A204.1 (cell line): Measurements from ENCODE around the gene TPRA1.
"Not testable (repeated sequence)": the region's sequence is repeated elsewhere in the genome, so short reads cannot be mapped to it uniquely, and the experiment has no call there.

Experiments used
- FAIRE-seq: peaks from 2 replicates; lab custom pipeline; 2012; peaks lifted over from hg19 to GRCh38; lab: Jason Lieb, UNC

The TPRA1 gene

DNA sequence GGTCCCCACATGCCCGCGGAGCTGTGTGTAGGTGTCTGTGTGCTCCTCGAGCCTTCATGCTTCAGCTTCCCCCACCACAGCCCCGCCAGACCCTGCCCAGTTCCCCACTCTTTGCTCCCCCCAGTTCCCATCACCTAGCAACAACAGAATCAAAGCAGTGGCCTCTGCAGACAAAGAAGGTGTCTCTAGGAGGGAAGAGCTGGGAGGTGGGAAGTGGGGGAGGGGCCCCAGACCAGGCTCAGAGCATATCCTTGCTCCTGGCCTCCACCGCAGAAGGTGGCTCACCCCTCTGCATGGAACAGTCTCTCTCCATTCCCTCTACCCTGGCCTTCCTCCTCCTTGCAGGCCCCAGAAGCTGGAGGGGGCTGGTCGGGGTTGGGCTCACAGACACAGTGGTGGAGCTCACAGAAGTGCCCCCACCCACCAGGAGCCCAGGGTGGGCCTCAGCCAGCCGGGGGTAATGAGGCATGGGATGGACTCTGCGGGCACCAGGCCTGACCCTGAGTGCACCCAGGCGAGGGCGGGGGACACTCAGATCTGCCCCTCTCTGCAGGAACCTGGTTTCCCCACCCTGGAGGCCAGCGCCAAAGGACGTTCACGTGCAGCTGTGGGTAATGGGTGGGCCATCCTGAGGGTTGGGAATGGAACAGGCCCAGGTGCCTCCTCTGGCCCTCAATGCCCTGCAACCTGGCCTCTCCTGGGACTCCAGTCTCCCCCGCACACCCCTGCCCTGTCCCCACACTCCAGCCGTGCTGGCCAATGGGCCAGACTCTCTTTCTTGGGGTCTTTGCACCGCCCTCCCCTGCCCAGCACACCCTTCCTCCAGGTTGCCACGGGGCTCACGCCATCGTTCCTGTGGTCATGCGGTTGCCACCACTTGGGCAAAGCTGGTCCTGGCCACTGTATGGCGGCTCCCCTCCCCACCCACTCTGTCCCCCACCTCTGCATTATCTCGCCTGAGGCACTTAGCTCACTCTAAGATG is 53.4 kb downstream of the TPRA1 start:
- FAIRE-seq, result no peak

DNA sequence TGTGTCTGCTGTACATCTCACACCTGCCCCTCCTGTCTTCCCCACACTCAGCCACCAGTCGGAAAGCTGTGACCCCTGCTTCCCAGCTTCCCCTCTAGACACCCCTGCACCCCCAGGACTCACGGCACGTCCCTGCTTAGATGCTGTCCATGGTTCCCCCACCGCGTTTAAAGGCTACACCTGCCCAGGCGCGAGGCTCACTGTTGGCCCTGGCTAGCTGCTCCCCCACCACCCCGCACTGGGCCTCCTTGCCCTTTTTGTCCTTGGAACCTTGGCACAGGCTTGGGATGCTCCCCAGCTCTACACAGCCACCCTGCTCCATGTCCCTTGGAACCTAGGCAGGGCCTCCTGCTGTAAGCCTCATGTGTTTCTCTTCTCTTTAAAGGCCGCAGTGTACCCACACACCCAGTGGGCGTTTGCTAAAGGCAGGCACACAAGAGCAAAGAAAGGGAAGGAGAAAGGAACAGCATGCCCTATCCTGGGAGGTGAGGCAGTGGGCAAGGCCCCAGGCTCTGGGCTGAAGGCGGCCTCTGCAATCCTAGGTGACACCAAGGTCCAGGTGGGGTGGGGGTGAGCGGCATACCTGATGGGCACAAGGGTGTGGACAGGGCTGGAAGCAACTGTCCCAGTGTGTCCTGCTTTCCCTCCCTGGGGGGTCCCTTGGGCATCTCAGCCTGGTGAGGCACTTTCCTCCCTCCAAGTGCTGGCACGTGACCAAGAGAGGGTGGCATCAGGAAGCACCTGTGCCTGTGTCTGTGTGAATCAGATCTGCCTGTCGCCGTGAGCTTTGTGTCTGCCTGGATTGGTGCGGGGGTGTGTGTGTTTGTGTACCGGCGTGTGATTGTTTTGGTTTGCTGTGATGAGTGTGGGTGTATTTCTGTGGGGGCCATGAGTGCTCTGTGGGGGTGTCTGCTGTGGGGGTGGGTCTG is 54.4 kb downstream of the TPRA1 start:
- FAIRE-seq, result no peak

DNA sequence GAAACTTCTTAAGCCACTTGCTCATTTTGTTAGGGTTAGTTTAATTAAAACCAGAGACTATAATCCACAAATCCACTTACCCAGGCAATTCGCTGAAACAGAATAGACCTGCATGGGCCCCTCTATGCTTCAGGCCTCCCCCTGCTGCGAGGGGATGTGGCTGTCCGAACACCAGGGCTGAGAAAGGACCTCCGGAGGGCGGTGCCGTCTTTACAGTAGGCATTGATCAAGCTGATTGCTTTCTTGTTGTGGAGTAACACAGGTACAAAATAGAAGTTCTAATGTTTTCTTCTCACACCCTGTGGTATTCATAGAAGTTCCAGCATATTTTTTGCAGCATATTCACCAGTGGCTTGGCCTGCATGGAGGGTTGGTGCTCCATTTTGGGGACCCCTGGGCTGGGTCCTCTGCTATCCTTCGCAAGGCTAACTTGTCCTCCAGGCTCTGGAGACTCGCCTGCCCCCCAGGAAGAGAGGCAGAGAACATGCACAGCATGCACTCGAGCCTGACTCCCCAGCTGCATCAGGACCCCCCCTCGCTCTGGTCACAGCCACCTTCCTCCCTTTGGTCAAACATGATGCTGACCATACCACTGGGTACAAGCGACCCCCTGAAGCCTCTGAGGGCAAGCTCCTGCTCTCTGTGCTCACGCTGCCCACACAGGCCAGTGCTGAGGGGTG is 55.3 kb downstream of the TPRA1 start:
- no peak for FAIRE-seq

DNA sequence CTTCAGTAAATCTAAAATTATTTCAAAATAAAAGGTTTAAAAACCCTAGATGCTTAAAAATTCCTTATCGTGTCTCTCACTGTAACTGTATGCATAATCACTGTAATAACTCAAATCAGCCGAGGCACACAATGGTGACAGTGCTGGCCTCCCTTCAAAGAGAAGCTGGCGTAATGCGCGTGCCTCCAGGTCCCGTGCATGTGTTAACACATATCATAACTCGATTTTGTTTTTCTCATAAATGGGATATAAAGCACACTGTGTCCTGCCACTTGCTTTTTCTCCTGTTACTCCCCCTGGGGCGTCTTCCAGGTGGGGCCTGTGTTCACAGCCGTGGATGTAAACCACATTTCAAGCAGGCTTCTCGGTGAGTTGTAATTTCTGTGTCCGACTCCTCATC is 56.0 kb downstream of the TPRA1 start:
- FAIRE-seq, result no peak

DNA sequence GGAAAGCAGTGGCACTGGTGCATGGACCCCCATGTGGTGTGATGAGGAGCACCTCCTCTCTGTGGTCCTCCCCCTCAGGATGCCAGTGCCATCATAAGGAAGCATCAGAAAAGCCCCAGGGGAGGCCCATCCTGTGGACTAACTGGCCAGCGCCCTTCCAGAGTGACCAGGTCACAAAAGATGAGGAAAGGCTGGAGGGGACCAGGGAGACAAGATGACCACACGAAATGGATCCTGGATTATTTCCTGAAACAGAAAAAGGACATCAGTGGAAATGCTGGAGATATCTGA is 56.4 kb downstream of the TPRA1 start:
- no peak for FAIRE-seq

DNA sequence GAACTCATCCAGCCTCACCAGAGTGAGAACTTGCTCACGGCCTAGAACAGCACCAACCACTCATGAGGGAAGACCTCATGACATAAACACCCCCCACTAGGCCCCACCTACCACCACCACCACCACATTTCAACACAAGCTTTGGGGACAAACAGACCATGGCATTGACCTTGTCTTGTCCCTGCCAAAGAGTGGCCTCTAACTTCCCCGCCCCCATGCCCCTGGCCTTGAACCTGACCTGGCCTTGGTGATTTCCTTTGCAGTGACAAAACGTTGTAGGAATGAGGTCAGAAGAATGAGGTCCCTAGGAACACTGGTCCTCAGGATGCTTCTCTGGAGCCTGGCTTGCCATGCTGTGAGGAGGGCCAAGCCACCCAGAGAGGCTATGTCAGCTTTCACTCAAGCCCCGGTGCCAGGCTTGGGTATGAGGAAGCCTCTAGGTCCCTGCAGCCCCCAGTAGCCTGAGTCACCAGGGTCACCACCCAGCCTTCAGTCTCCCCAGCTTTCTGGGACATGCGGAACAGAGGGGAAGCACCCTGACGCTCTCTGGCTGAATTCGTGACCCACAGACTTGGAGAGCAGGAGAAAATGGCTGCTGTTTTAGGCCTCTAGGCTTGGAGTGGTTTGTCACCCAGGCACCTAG is 57.9 kb downstream of the TPRA1 start:
- no peak for FAIRE-seq

DNA sequence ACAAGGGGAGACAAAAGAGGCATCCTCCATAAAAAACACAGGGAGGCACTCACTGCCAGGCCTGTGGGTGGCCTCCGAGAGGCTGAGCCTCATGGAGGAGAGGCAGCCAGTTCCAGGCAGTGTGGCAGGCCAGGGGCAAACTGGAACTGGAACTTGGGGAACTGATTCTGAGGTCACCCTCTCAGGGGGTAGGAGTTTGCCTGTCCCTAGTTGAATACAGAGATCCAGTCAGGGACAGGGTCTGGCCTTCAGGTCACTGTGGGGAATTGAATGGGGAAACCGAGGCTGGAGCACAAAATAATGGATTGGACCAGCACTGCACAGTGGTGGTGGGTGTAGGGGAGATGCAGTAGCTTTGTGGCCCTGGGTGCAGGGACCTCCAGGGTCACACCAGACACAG is 58.7 kb downstream of the TPRA1 start:
- no peak for FAIRE-seq

DNA sequence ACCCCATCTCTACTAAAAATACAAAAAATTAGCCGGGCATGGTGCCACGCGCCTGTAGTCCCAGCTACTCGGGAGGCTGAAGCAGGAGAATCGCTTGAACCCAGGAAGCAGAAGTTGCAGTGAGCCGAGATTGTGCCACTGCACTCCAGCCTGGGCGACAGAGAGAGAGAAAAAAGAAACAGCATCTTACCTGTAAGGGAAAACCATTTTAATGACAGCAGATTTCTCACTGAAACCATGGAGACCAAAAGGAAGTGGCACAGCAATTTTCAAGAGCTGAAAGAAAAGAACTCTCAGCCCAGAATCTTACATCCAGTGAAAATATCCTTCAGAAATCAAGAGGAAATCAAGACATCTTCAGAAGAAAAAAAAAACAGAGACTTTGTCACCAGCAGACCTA is 59.7 kb downstream of the TPRA1 start:
- FAIRE-seq, result not testable (repeated sequence)

DNA sequence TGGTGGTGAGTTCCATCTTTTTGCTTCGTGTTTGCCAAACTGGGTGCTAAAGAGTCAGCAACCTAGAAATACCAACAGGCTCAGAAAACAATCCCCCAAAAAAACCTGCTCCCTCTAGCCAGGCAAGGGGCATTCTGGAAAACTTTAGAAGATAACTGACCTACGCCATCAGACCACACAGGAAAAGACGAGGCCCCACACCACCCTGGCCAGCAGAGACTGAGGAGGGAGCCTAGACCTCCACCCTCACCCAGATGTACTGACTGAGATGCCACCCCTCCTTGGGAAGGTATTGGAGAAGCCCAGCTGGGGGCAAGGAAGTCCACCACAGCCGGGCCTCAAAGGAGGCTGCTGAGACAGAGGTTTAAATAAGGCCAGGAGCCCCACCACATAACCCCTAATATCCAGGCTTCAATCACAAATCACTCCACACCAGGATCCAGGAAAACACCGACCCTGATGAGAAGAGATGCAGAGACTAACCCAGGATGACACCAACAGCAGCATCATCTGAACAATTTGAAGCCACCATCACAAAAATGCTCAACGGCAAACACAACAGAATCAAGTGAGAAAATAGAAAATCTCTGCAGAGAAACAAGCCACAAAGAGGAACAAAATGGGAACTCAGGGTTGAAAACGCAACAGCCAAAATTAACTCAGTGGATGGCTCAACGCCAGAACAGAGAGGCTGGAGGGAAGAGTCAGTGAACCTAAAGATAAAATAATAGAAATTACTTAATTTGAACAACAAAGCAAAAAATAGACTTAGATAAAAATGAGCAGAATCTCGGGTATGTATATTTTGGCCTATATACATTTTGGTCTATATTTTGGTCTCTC is 61.0 kb downstream of the TPRA1 start:
- no peak for FAIRE-seq

DNA sequence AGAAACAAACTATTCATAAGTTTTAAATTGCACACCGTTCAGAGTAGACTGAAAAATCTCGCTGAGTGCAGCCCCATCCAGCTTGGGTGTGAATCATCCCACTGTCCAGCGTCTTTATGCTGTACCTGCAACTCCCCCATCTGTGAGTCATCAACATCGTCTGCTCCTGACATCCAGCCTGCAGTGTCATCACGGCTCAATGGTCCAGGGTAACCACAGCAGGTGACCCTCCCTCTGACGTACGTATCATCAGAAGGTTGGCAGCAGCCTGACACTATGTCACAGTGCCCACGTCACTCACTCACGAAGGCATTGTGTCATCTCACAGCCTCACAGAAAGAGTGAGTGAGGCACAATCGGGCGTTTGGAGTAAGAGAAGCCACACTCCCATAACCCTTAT is 65.2 kb downstream of the TPRA1 start:
- FAIRE-seq, result no peak

DNA sequence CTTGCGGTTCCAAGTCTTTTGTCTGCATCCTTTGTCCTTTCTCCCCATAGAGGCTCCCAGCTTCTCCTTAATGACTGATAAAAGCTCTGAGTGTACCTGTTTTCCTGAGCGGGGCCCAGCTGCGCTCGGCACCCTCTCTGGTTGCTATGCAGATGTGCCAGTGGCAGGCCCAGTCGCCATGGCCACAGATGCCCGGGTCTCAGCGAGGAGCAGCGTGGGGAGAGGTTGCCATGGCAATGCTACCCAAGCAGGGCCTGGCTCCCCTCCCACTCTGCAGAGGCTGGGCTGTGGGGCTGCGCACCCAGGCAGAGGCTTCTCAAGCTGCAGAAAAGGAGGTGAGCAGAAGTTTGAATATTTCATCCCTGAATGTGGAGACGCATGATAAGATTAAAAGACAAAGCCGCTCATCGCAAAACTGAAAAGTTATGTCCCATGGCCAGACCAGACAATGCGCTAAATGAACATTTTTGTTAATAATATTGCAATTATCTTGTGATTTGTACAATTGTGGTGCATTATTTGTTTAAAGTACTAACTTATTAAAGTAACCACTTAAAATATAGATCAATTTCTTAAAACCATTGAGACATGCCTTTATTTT is 66.1 kb downstream of the TPRA1 start:
- FAIRE-seq, result no peak
